Bronchial epithelial cell (primary cell): ENCODE results near the gene ZBTB45. TPM values are rescaled to one million over a fixed set of nuclear protein-coding genes. Genes with fewer than 3 reads are reported as not detected.

Experiments
- DNase-seq: peaks from one replicate; pipeline ENCODE4 v3.0.0-alpha.2; 2010; ENCODE audit warnings: low read depth
- FAIRE-seq: peaks from 2 replicates; lab custom pipeline; 2011; peaks lifted over from hg19 to GRCh38; lab: Jason Lieb, UNC
- H3K27me3 ChIP-seq: 2 replicates; pipeline ENCODE4 v1.5.1; 2011; ENCODE audit warnings: low read length; ENCODE audit not compliant: control insufficient read depth, insufficient read depth
- H3K36me3 ChIP-seq: 2 replicates; pipeline ENCODE4 v1.5.1; 2011; ENCODE audit warnings: low read length; ENCODE audit not compliant: control insufficient read depth, insufficient read depth
- H3K4me3 ChIP-seq: 2 replicates; pipeline ENCODE4 v1.5.1; 2011; ENCODE audit warnings: mild to moderate bottlenecking, low read depth, low read length, control low read depth
- CTCF ChIP-seq: IDR thresholded peaks from 2 replicates; pipeline ENCODE4 v1.5.1; 2011; ENCODE audit warnings: mild to moderate bottlenecking, moderate library complexity, low read length, control low read depth, inconsistent platforms; ENCODE audit not compliant: insufficient read depth, severe bottlenecking
- total RNA-seq: library from RNA; depleted of rRNA; stranded (reverse); fragments of >200 nt; gene quantifications from 2 replicates; pipeline ENCODE4 v1.2.1, GENCODE V29; 2014

Gene ZBTB45
- total RNA-seq, 1 donor from 2014 or later: 3.4 TPM

- Histone ChIP-seq H3K27me3 (no peaks in the 10 kb centered on the region), H3K36me3 (no peaks in the 10 kb centered on the region), H3K4me3 (no peak overlapping the region)
- no peak for FAIRE-seq
- DNase-seq: no peak
- TF ChIP-seq CTCF: no peak
Observed at GRCh38 chr19:58522709-58523108, 3.1 kb upstream of the ZBTB45 start.

GRCh38 chr19:58521651-58522050 lies 2.0 kb upstream of the ZBTB45 start:
- Histone ChIP-seq H3K27me3 (no peaks in the 10 kb centered on the region), H3K36me3 (peaks cover 2% of the 10 kb centered on the region), H3K4me3 (no peak overlapping the region)
- DNase-seq: no peak
- FAIRE-seq: no peak
- TF ChIP-seq CTCF: no peak

GRCh38 chr19:58520257-58520599 lies 618 bp upstream of the ZBTB45 start:
- peaks cover 2% of the 10 kb centered on the region for H3K36me3 ChIP-seq
- no peak for FAIRE-seq
- H3K27me3 ChIP-seq: no peaks in the 10 kb centered on the region
- peak overlapping the region; percentile 73 for H3K4me3 ChIP-seq
- DNase-seq: no peak
- no peak for TF ChIP-seq CTCF

DNA sequence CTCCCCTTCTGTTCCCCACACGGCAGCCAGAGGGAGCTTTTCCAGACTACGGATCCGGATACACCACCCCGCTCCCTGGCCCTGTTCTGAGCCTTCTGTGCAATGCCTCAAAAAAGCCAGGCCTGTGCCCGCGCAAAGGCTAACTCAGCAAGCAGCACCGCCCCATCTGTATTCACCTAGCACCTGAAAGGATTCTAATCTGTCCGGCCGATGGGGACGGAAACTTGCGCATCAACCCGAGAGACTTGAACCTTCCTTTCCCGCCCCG lies 589 bp downstream of the ZBTB45 start:
- TF ChIP-seq CTCF: peak; percentile 81
- FAIRE-seq: no peak
- DNase-seq: peak; percentile 62

GRCh38 chr19:58518256-58519086 lies 1.1 kb downstream of the ZBTB45 start:
- no peaks in the 10 kb centered on the region for H3K27me3 ChIP-seq
- H3K4me3 ChIP-seq: peak overlapping the region; percentile 73
- DNase-seq (peak; percentile 5), FAIRE-seq (no peak)
- H3K36me3 ChIP-seq: peaks cover 2% of the 10 kb centered on the region
- TF ChIP-seq CTCF: no peak

More for the DNA sequence above, 589 bp downstream of the ZBTB45 start:
- Histone ChIP-seq H3K4me3 (peak overlapping the region; percentile 73), H3K36me3 (peaks cover 2% of the 10 kb centered on the region), H3K27me3 (no peaks in the 10 kb centered on the region)
